ENCODE data around the gene NR2F2.

Gene NR2F2

DNA sequence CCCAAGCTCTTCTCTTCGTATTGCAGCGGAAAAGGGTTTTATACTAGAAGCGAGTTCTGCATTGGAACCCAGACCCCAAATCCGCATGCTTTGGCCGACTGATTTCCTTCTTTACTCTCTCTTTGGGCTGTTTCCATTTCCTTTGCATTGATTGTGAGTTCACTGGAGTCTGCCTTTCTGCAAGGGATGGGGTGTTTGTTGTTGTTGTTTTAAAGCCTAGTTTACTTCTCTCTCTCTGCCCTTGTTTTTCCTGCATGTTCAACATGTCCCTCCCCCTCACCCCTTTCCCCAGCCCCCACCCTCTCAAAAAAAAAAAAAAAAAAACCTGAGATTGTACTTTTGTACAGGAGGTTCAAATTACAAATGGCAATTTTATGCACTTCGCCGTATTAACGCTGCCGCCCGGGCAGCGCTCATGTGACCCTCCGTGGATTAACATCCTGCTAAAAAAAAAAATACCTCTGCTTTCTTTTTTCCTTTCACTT, 2.2 kb downstream of the NR2F2 start:
- DNase-seq (ENCODE audit: low spot score) = no peak

DNA sequence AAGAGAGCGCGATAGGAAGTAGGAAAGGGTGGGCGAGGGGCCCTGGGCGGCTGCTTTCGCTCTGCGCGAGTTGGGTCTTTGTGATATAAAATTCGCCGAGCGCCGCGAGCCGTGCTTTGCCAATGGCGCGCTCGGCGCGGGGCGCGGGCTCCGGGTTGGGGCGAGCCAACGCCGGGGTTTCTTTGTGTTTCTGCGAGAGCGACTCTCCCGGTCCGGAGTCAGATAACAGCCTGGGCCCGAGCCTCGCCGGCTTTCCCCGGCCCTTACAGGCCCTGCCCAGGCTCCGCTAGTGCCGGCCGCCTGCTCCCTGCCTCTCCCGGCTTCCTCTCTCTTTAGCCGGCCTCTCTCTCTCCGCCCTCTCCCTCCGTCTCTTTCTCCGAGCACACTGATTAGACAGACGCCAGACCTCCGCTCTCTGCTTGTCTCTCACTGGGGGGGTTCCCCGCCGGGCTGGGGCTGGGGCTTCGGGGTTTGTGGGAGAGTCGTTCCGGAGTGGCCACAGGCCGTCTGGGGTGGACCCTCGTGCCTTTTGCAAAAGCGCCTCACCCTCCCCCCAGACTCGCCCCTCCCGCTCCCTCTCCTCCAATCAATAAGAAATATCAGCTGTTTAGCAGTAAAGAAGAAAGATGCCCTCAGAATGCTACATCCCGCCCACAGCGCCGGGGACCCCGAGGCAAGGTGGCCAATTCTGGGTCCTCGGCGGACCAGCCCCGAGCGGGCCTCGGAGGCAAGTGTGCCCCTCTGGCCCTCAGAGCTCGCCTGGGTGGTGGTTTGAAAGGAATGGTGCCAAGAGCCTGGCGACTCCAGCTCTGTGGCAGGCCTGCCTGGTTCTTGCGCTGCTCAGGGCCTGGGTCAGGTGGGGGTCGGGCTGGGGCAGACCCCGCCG, 2.9 kb downstream of the NR2F2 start:
- no peak for DNase-seq (ENCODE audit: low spot score)

DNA sequence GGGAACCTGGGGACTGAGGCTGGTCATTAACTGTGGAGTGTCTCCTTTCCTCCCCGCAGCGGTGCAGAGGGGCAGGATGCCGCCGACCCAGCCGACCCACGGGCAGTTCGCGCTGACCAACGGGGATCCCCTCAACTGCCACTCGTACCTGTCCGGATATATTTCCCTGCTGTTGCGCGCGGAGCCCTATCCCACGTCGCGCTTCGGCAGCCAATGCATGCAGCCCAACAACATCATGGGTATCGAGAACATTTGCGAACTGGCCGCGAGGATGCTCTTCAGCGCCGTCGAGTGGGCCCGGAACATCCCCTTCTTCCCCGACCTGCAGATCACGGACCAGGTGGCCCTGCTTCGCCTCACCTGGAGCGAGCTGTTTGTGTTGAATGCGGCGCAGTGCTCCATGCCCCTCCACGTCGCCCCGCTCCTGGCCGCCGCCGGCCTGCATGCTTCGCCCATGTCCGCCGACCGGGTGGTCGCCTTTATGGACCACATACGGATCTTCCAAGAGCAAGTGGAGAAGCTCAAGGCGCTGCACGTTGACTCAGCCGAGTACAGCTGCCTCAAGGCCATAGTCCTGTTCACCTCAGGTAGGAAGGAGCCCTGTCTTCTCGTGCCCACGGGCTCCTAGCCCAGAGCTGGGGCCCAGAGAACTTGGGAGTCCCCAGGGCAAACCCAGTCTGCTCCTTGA, 3.7 kb downstream of the NR2F2 start:
- DNase-seq (ENCODE audit: low spot score) = no peak

- no peak for DNase-seq (ENCODE audit: low spot score)
Observed at GRCh38 chr15:96334705-96335410, 4.4 kb downstream of the NR2F2 start.

DNA sequence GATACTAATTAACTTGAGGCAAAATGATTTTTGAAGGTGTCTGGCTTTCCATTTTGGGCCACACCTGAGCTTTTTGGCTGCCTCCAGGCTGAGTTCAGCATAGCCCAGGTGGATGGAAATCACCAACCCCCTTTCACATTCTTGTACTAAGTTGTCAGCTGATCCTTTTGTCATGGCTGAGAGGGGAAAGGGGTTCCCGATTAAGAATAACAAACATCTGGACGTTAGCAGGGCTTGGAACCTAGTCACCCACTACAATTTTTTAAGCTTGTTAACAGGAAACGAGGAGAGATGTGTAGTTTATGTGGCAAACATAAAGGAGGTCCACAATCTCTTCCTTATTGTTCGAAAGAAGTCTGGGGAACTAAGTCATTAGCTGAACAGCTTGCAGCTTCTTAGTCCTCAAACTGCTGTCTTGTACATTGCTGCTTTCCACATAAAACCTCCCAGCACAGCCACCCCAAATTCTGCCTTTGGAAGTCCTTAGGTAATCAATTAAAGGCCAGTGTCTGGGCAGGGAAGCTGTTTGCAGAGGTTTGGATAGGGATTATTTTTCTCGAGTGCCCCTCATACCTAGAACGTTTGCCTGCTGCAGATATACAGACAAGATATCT, 5.0 kb downstream of the NR2F2 start:
- no peak for DNase-seq (ENCODE audit: low spot score)

- DNase-seq (ENCODE audit: low spot score) = no peak
Observed at GRCh38 chr15:96336108-96336595, 5.7 kb downstream of the NR2F2 start.

- no peak for DNase-seq (ENCODE audit: low spot score)
Observed at GRCh38 chr15:96336596-96337364, 6.3 kb downstream of the NR2F2 start.

DNA sequence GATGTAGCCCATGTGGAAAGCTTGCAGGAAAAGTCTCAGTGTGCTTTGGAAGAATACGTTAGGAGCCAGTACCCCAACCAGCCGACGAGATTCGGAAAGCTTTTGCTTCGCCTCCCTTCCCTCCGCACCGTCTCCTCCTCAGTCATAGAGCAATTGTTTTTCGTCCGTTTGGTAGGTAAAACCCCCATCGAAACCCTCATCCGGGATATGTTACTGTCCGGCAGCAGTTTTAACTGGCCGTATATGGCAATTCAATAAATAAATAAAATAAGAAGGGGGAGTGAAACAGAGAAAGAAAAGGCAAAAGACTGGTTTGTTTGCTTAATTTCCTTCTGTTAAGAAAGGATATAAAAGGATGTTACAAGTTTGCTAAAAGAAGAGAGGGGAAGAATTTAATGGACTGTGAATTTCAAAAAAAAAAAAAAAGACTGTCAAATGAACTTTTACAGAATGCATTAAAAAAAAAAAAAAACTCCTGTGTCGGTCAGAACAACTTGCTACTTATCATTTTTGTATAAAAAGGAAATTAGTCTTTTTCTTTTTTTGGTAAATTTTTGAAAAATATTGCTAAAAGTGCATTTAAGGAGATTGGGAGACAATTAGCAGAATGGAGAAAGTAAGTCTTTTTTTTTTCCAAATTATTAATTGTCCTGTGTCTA, 7.0 kb downstream of the NR2F2 start:
- DNase-seq (ENCODE audit: low spot score) = no peak

DNA sequence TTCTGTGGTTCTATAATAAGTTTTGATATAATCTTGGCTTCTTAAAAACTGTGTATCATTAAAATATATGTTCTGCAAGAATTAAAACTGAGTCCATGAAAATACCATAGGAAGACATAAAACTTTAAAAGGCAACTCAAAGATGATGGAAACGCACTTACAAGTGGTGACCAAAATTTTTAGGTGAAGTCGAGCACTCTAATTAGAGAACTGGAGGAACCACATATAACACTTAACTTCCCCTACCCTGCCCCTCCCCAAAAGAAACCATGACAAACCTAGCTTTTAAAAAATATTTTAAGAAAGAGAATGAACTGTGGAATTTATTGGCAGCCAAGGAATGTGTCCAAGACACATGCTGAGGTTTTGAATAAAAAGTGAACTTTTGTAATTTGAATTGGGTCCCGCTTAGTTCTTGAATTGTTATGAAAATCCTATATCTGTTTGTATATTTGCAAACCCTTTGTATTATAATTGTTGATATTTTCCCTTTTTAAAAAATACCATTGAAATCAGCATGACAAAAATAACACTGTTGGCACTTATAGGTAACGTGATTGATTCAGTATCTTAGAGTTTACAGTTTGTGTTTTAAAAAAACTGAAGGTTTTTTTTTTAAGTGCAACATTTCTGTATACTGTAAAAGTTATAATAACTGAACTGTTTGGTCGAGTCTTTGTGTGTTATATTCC, 7.7 kb downstream of the NR2F2 start:
- DNase-seq (ENCODE audit: low spot score) = no peak

- DNase-seq (ENCODE audit: low spot score) = no peak
Observed at GRCh38 chr15:96338766-96339618, 8.5 kb downstream of the NR2F2 start.

DNA sequence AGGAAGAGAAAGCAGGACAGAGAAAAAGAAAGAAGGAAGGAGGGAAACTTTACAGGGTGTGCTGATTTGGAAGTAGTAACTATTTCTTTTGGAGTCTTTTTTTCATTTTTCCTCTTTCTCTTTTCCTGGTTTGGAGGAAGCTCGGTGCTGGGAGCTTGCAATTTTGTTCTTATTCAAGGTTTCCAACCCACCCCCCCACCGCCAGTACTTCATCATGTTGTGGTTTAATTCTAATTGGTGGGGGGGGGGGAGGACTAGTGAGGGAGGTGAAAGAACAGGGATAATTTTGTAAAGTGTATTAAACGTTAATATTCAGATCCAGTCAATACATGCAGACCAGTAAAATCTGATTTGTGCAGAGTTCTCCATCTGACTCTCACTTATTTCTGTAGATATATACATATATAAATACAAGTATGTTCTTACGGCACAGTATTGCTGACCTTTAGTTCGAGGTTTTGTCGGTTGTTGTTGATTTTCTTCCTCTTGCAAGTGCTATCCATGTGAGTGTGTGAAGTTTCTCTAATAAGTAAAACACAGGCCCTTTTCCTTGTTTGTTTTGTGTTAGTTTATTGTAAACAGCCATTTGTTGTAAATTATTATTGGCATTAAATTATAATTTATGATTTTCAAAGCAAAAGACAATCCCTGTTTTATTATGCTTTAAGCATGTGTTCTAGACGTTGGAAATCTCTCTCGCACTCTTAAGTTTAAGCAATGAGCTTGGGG, 9.3 kb downstream of the NR2F2 start:
- DNase-seq (ENCODE audit: low spot score) = no peak

DNA sequence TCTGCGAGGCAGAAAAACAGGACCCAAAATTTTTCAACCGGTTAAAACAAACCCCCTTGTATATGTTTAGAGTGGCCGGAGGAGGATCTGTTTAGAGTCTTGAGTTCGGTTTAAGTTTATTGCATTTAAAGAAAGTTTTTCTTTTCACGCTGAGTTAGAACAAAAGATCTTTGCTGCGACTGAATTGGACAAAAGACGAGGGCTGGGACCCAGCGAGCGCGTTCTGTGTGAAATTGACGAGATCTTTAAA, 9.8 kb downstream of the NR2F2 start:
- no peak for DNase-seq (ENCODE audit: low spot score)

DNA sequence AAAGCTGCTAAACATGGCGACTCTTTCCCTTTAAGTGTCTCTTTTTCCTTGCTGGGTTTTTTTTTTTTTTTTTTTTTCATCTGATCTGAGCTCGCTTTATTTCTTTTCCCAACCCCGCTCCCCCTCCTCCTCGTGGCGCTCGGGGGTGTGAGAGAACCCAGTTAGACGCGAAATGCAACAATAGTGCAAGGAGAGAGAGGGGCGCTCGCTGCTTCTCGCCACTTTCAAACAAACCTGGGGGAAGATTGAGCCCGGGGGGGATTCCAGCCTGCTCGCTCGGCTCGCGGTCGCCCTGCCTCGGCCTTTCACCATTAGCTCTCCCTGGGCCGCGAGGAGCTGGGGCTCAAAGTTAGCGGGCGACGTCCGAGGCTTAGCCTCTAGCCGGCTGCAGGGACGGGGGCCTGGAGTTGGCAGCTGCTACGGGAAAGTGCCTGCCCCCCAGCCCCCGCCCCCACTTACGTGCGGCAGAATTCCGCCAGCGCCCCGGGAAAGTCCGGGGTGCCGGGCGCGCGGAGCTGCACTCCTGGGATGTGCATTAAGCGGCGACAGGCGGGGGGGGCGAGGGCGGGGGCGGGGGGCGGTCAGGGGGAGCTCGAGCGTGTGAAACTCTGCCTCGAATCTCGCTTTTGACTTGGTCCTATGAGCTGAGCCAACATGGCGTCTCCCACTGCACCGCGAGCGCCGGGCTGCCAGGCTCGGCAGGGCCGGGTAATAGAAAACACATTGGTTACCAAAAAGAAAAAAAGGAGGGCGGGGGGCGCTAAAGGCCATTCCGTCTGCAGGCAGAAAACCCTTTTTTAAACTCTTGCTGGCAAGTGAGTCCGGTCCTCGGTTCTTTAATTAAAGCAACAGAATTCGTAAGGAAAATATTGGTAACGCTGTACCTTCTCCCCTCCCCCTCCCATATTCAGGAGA, 10.4 kb downstream of the NR2F2 start:
- DNase-seq (ENCODE audit: low spot score) = no peak

DNA sequence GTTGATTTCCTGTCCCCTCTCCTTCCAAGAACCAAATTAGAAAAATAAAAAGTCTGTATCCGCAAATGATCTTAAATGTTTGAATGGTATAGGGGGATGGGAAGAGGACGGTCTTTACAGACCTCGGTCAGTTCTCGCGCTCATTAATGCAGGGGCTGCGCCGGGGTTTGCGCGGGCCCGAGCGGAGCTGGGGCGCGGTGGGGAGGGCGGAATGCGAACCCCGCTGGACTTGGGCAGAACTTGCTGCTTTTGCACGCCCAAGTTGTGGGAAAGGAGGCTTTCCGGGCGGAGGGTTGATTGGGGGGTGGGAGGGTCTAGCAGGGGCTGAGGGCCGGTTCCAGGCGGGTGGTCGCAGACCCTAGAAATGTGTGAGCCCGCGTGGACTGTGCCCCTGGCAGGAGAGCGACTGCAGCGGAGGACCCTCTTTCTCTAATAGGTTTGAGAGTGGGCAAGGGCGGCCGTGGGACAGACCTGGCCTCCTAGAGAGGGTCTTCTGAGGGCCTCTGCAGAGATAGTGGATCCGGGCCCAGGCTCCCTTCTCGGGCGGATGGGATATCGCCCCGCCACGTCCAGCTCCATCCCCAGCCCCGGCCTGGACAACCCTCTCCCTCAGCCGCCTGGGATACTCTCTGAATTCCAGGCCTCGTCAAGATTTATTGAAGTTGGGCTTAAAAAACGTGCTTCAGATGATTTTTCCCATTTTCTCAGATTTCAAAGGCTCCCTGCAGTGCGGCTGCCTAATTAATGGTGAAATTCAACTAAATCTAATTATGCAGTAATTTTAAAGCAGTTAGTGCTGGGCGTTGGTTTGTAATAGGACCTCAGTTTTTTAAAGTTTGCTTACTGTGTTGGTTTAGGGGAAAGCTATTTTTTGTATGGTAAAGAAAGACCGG, 11.3 kb downstream of the NR2F2 start:
- no peak for DNase-seq (ENCODE audit: low spot score)

- no peak for DNase-seq (ENCODE audit: low spot score)
Observed at GRCh38 chr15:96342406-96343112, 12.1 kb downstream of the NR2F2 start.

Measured in CD4-positive, alpha-beta T cell treated with Interleukin-2 at 100 ng/mL for 4 hours (primary cell).